ENCODE results near the gene ANKRD40CL. TPM values are rescaled to one million over a fixed set of nuclear protein-coding genes. Genes with fewer than 3 reads are reported as not detected.
A peak's percentile ranks its signal among the peaks of the same experiment; 100 is the strongest.

The ANKRD40CL gene
- total and polyA plus RNA-seq, 9 of the 15 experiments (the other 6 are each of a cell fraction or from before 2014, with no cell fraction given): not detected

DNA sequence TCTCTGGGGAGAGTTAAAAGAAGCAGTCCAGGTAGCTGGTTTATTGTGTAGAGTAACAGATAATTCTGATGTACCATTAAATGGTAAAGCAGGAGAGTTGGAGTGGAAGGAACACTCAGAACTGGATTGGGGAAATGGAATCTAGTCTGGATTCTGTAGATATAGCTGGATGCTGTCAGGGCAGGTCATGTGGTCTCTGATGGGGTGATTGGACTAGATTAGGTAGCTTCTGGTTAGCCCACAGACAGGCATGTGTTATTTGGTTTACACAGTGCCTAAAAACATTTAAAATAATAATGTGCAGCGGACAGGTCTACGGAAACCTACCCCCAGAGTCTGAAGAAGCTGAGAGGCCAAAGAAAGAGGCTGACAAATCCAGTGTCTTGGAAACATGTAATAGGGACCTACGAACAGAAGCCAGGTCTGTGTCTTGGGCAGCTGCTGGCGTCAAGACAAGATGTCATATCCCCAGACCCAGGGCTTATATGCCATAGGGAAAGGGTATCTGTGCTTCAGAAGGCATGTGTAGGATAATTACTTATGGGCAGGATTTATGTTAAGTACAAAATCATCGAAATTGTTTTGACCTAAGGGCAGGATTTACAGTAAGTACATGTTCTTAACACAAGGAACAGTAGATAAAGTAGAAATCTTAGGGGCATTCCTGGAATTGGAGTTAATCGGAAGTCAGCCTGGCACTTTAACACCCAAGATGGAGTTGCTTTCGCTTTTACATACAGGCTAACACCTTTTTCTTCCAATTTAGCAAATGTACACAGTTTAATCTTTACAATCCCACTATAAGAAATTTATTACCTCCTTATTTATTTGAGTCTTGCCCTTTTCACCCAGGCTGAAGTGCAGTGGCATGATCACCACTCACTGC lies 35.5 kb downstream of the ANKRD40CL start (continued):
- TF ChIP-seq, protein P1, sequence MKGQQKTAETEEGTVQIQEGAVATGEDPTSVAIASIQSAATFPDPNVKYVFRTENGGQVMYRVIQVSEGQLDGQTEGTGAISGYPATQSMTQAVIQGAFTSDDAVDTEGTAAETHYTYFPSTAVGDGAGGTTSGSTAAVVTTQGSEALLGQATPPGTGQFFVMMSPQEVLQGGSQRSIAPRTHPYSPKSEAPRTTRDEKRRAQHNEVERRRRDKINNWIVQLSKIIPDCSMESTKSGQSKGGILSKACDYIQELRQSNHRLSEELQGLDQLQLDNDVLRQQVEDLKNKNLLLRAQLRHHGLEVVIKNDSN (CRISPR knock-in tag; IDR thresholded peaks at IDR 0.05): peak; percentile 34; the same call in 1 of the 2 replicates
- TF ChIP-seq COPS2 (conservative IDR thresholded peaks at IDR 0.05) (no peak), FOXP1 (CRISPR knock-in tag; IDR thresholded peaks at IDR 0.05) (no peak), ZNF212 (CRISPR knock-in tag; IDR thresholded peaks at IDR 0.05) (no peak), TEAD4 (IDR thresholded peaks at IDR 0.05; ENCODE audit: low read length) (peak; percentile 19; the same call in 1 of the 2 replicates), TEAD4 (CRISPR knock-in tag; IDR thresholded peaks at IDR 0.05; ENCODE audit: borderline replicate concordance) (no peak), NR2C1 (IDR thresholded peaks at IDR 0.05) (no peak), NR2C1 (tag; IDR thresholded peaks at IDR 0.05) (0 out of 2 replicates have a peak, but pooled peaks have one; percentile 33), KDM1A (IDR thresholded peaks at IDR 0.05) (peak; percentile 43 to 75; a peak in 3 of 4 replicates), POLR2G (IDR thresholded peaks at IDR 0.05; ENCODE audit: low read depth, low read length) (no peak), CBFA2T3 (IDR thresholded peaks at IDR 0.05) (peak; percentile 38; the same call in 1 of the 2 replicates), GABPB1 (CRISPR knock-in tag; IDR thresholded peaks at IDR 0.05) (0 out of 2 replicates have a peak, but pooled peaks have one; percentile 17), TSC22D4 (tag; IDR thresholded peaks at IDR 0.05) (no peak), RAD51 (IDR thresholded peaks at IDR 0.05; ENCODE audit: borderline replicate concordance, low read depth) (peak; percentile 26; the same call in 1 of the 2 replicates), ZZZ3 (IDR thresholded peaks at IDR 0.05) (no peak), HDAC1 (IDR thresholded peaks at IDR 0.05) (0 out of 4 replicates have a peak, but pooled peaks of 1 of the 2 experiments have one; percentile 11), RBM25 (IDR thresholded peaks at IDR 0.05; ENCODE audit: low read depth, low read length, severe bottlenecking) (no peak), NRF1 (conservative IDR thresholded peaks at IDR 0.05 in 1 of 2, IDR thresholded peaks at IDR 0.05 in 1 of 2) (no peak), PTRF (tag; IDR thresholded peaks at IDR 0.05) (peak; percentile 71)
- TF ChIP-seq, protein P2, sequence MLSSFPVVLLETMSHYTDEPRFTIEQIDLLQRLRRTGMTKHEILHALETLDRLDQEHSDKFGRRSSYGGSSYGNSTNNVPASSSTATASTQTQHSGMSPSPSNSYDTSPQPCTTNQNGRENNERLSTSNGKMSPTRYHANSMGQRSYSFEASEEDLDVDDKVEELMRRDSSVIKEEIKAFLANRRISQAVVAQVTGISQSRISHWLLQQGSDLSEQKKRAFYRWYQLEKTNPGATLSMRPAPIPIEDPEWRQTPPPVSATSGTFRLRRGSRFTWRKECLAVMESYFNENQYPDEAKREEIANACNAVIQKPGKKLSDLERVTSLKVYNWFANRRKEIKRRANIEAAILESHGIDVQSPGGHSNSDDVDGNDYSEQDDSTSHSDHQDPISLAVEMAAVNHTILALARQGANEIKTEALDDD (IDR thresholded peaks at IDR 0.05): peak; percentile 70
- TF ChIP-seq, protein P3, sequence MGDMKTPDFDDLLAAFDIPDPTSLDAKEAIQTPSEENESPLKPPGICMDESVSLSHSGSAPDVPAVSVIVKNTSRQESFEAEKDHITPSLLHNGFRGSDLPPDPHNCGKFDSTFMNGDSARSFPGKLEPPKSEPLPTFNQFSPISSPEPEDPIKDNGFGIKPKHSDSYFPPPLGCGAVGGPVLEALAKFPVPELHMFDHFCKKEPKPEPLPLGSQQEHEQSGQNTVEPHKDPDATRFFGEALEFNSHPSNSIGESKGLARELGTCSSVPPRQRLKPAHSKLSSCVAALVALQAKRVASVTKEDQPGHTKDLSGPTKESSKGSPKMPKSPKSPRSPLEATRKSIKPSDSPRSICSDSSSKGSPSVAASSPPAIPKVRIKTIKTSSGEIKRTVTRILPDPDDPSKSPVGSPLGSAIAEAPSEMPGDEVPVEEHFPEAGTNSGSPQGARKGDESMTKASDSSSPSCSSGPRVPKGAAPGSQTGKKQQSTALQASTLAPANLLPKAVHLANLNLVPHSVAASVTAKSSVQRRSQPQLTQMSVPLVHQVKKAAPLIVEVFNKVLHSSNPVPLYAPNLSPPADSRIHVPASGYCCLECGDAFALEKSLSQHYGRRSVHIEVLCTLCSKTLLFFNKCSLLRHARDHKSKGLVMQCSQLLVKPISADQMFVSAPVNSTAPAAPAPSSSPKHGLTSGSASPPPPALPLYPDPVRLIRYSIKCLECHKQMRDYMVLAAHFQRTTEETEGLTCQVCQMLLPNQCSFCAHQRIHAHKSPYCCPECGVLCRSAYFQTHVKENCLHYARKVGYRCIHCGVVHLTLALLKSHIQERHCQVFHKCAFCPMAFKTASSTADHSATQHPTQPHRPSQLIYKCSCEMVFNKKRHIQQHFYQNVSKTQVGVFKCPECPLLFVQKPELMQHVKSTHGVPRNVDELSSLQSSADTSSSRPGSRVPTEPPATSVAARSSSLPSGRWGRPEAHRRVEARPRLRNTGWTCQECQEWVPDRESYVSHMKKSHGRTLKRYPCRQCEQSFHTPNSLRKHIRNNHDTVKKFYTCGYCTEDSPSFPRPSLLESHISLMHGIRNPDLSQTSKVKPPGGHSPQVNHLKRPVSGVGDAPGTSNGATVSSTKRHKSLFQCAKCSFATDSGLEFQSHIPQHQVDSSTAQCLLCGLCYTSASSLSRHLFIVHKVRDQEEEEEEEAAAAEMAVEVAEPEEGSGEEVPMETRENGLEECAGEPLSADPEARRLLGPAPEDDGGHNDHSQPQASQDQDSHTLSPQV (IDR thresholded peaks at IDR 0.05): peak; percentile 58; the same call in 1 of the 2 replicates
- TF ChIP-seq, protein P4, sequence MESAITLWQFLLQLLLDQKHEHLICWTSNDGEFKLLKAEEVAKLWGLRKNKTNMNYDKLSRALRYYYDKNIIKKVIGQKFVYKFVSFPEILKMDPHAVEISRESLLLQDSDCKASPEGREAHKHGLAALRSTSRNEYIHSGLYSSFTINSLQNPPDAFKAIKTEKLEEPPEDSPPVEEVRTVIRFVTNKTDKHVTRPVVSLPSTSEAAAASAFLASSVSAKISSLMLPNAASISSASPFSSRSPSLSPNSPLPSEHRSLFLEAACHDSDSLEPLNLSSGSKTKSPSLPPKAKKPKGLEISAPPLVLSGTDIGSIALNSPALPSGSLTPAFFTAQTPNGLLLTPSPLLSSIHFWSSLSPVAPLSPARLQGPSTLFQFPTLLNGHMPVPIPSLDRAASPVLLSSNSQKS (CRISPR knock-in tag; IDR thresholded peaks at IDR 0.05): no peak

All from K562 (cell line).